ENCODE results near the gene RTP2. TPM values are rescaled to one million over a fixed set of nuclear protein-coding genes. Genes with fewer than 3 reads are reported as not detected.

The RTP2 gene
- total RNA-seq, 1 experiment from 2014 or later = not detected

DNA sequence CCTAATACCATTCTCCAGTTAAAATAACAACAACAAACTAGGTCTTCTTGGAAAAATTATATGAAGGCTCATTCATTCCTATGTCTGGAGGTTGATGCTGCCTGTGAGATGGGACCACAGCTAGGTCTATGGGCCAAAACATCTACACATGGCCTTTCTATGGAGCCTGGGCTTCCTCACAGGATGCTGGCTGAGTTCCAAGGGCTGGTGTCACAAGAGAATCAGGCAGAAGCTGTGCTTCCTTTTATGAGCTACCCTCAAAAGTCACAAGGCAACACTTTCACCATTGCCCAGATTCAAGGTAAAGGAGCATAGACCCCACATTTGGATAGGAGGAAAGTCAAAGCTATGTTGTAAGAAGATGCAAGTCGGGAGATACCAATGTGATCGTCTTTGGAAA lies 4.6 kb upstream of the RTP2 start:
- DNase-seq (no peak), ATAC-seq (no peak)
- BruUV-seq (replicated peaks) = no TSS peak
- Histone ChIP-seq H2AFZ (ENCODE audit: low read length) (no peak overlapping the region), H3K36me3 (ENCODE audit: low read depth, low read length) (no peaks in the 10 kb centered on the region), H3K4me2 (ENCODE audit: low read length) (no peak overlapping the region), H3K4me3 (ENCODE audit: low read length) (no peak overlapping the region), H3K9ac (ENCODE audit: low read length) (no peak overlapping the region), H3F3A (ENCODE audit: low read length, unreplicated experiment) (no peaks in the 10 kb centered on the region), H4K20me1 (ENCODE audit: low read length) (no peaks in the 10 kb centered on the region), H3K79me2 (ENCODE audit: low read length) (no peaks in the 10 kb centered on the region), H3K27ac (ENCODE audit: low read length) (no peak overlapping the region), H3K9me3 (ENCODE audit: low read length) (no peaks in the 10 kb centered on the region), H3K9me2 (replicated peaks; ENCODE audit: low read length) (no peaks in the 10 kb centered on the region), H3K4me1 (ENCODE audit: insufficient read depth, low read length) (no peaks in the 10 kb centered on the region), H3K27me3 (ENCODE audit: low read length) (no peaks in the 10 kb centered on the region)
- ChIA-PET CTCF (no interaction called here), POLR2A (ENCODE audit: unreplicated experiment) (no interaction called here)
- intact Hi-C loops (cut with micrococcal nuclease) = no loop called here
- TF ChIP-seq, protein P1, sequence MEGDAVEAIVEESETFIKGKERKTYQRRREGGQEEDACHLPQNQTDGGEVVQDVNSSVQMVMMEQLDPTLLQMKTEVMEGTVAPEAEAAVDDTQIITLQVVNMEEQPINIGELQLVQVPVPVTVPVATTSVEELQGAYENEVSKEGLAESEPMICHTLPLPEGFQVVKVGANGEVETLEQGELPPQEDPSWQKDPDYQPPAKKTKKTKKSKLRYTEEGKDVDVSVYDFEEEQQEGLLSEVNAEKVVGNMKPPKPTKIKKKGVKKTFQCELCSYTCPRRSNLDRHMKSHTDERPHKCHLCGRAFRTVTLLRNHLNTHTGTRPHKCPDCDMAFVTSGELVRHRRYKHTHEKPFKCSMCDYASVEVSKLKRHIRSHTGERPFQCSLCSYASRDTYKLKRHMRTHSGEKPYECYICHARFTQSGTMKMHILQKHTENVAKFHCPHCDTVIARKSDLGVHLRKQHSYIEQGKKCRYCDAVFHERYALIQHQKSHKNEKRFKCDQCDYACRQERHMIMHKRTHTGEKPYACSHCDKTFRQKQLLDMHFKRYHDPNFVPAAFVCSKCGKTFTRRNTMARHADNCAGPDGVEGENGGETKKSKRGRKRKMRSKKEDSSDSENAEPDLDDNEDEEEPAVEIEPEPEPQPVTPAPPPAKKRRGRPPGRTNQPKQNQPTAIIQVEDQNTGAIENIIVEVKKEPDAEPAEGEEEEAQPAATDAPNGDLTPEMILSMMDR (conservative IDR thresholded peaks at IDR 0.05; ENCODE audit: low read depth, low read length) = no peak
- TF ChIP-seq EZH2 (IDR thresholded peaks at IDR 0.05; ENCODE audit: low read length, unreplicated experiment) (no peak), EZH2phosphoT487 (IDR thresholded peaks at IDR 0.05; ENCODE audit: borderline replicate concordance, low read length) (no peak)

DNA sequence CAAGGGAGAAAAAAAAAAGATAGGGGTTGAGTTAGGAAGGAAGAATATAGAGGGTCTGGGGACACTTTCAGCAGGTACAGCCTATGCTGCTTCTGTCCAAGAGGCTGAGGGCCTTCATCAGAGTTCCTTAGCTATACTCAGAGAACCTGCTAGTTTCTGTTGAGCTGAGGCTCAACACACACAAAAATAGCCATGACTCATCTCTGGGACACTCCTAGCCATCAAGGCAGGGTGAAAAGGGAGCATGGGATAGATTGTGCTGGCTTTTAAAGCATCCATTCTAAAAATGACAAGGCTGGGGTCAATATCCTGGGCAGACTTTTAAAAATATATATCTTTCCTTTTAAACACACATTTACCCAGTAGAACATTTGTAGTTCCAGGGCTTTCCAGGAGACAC lies 2.8 kb upstream of the RTP2 start:
- H3K9me2 ChIP-seq (replicated peaks; ENCODE audit: low read length) = no peaks in the 10 kb centered on the region
- no peak overlapping the region for H3K4me2 ChIP-seq (ENCODE audit: low read length)
- H2AFZ ChIP-seq (ENCODE audit: low read length) = no peak overlapping the region
- H3K4me3 ChIP-seq (ENCODE audit: low read length) = no peak overlapping the region
- H3K36me3 ChIP-seq (ENCODE audit: low read depth, low read length) = no peaks in the 10 kb centered on the region
- H3K27ac ChIP-seq (ENCODE audit: low read length) = no peak overlapping the region
- no peaks in the 10 kb centered on the region for H4K20me1 ChIP-seq (ENCODE audit: low read length)
- no peaks in the 10 kb centered on the region for H3F3A ChIP-seq (ENCODE audit: low read length, unreplicated experiment)
- H3K79me2 ChIP-seq (ENCODE audit: low read length) = no peaks in the 10 kb centered on the region
- no peaks in the 10 kb centered on the region for H3K27me3 ChIP-seq (ENCODE audit: low read length)
- ATAC-seq = no peak
- intact Hi-C loops (cut with micrococcal nuclease) = no loop called here
- no TSS peak for BruUV-seq (replicated peaks)
- no peaks in the 10 kb centered on the region for H3K9me3 ChIP-seq (ENCODE audit: low read length)
- no peaks in the 10 kb centered on the region for H3K4me1 ChIP-seq (ENCODE audit: insufficient read depth, low read length)
- ChIA-PET CTCF (interaction anchor here (0.7 kb wide), 1 partner anchor 968 kb away, joined by 3 read pairs; no protein-coding TSS in a partner anchor), POLR2A (ENCODE audit: unreplicated experiment) (no interaction called here)
- no peak for DNase-seq
- no peak for TF ChIP-seq EZH2phosphoT487 (IDR thresholded peaks at IDR 0.05; ENCODE audit: borderline replicate concordance, low read length)
- TF ChIP-seq, protein P1 (conservative IDR thresholded peaks at IDR 0.05; ENCODE audit: low read depth, low read length) = no peak
- TF ChIP-seq EZH2 (IDR thresholded peaks at IDR 0.05; ENCODE audit: low read length, unreplicated experiment) = no peak
- H3K9ac ChIP-seq (ENCODE audit: low read length) = no peak overlapping the region

DNA sequence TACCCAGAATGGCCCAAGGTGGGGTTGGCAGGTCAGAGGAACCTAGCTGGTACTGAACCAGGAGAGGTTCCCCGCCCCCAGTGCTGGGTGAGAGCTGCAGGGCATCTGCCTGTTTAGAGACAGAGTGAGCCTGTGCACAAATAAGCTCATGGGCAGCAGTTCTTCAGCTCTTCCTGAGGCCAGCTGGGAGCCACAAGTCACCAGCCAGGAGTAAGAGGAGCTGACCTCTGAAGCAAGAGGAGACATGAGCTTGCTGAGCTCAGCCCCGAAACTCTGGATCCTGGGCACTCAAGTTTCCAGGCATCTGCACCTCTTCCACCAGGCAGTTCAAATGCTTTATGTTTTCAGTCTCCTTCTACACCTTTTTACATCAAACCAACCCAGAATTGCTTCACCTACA lies 2.1 kb downstream of the RTP2 start:
- no peak overlapping the region for H3K4me3 ChIP-seq (ENCODE audit: low read length)
- H3K27ac ChIP-seq (ENCODE audit: low read length) = no peak overlapping the region
- CTCF ChIA-PET = interaction anchor here (1.1 kb wide), 1 partner anchor 21 kb away, joined by 5 read pairs; no protein-coding TSS in a partner anchor
- TF ChIP-seq EZH2phosphoT487 (IDR thresholded peaks at IDR 0.05; ENCODE audit: borderline replicate concordance, low read length) (no peak), EZH2 (IDR thresholded peaks at IDR 0.05; ENCODE audit: low read length, unreplicated experiment) (no peak)
- TF ChIP-seq, protein P1 (conservative IDR thresholded peaks at IDR 0.05; ENCODE audit: low read depth, low read length) = no peak
- POLR2A ChIA-PET (ENCODE audit: unreplicated experiment) = no interaction called here
- H3K9me2 ChIP-seq (replicated peaks; ENCODE audit: low read length) = no peaks in the 10 kb centered on the region
- H3K79me2 ChIP-seq (ENCODE audit: low read length) = no peaks in the 10 kb centered on the region
- H3K9ac ChIP-seq (ENCODE audit: low read length) = no peak overlapping the region
- no TSS peak for BruUV-seq (replicated peaks)
- no peaks in the 10 kb centered on the region for H3K36me3 ChIP-seq (ENCODE audit: low read depth, low read length)
- H4K20me1 ChIP-seq (ENCODE audit: low read length) = no peaks in the 10 kb centered on the region
- H3K9me3 ChIP-seq (ENCODE audit: low read length) = no peaks in the 10 kb centered on the region
- DNase-seq (no peak), ATAC-seq (no peak)
- peaks cover 19% of the 10 kb centered on the region for H3K27me3 ChIP-seq (ENCODE audit: low read length)
- H3K4me2 ChIP-seq (ENCODE audit: low read length) = no peak overlapping the region
- H3K4me1 ChIP-seq (ENCODE audit: insufficient read depth, low read length) = no peaks in the 10 kb centered on the region
- H3F3A ChIP-seq (ENCODE audit: low read length, unreplicated experiment) = no peaks in the 10 kb centered on the region
- no peak overlapping the region for H2AFZ ChIP-seq (ENCODE audit: low read length)
- intact Hi-C loops (cut with micrococcal nuclease) = no loop called here

Data from PC-3 (cell line).